SK-N-SH treated with all-trans-retinoic acid at 6 μM for 48 hours (cell line): Measurements from ENCODE around the gene CMIP.

Source experiments
- ATAC-seq: fragments of 200-7000 bp; cut with Tn5 transposase; 3 replicates; pipeline ENCODE4 v1.9.1; 2020; ENCODE audit warnings: mild to moderate bottlenecking, moderate library complexity
- ARNTL ChIP-seq: fragments of 450-650 bp; formaldehyde crosslinking; IDR thresholded peaks from 2 replicates; pipeline ENCODE4 v1.5.0; 2020; ENCODE audit warnings: low read depth, mild to moderate bottlenecking, moderate library complexity, borderline replicate concordance
- BACH2 ChIP-seq: fragments of 250-450 bp; sonication (Bioruptor Pico); IDR thresholded peaks from 2 replicates; pipeline ENCODE4 v1.9.0; 2021; ENCODE audit warnings: mild to moderate bottlenecking, borderline replicate concordance
- CSDC2 ChIP-seq: fragments of 250-450 bp; sonication (Bioruptor Pico); IDR thresholded peaks from 2 replicates; pipeline ENCODE4 v1.5.0; 2020; ENCODE audit warnings: mild to moderate bottlenecking, moderate library complexity
- CSRNP3 ChIP-seq: fragments of 250-450 bp; sonication (Bioruptor Pico); IDR thresholded peaks from 2 replicates; pipeline ENCODE4 v1.5.1; 2021; ENCODE audit warnings: mild to moderate bottlenecking, moderate library complexity
- GLIS3 ChIP-seq: fragments of 250-450 bp; sonication (Bioruptor Pico); IDR thresholded peaks from 2 replicates; pipeline ENCODE4 v1.5.0; 2020; ENCODE audit warnings: mild to moderate bottlenecking, moderate library complexity
- ISL1 ChIP-seq: fragments of 250-450 bp; sonication (Bioruptor Pico); IDR thresholded peaks from 2 replicates; pipeline ENCODE4 v2.1.2; 2022; ENCODE audit warnings: mild to moderate bottlenecking, moderate library complexity
- OSR1 ChIP-seq: fragments of 250-450 bp; sonication (Bioruptor Pico); IDR thresholded peaks from 2 replicates; pipeline ENCODE4 v1.8.0; 2022; ENCODE audit warnings: moderate library complexity, mild to moderate bottlenecking, inconsistent platforms
- POU6F1 ChIP-seq: fragments of 250-450 bp; sonication (Bioruptor Pico); IDR thresholded peaks from 2 replicates; pipeline ENCODE4 v1.8.0; 2021; ENCODE audit warnings: low read depth, mild to moderate bottlenecking, moderate library complexity, borderline replicate concordance
- RARB ChIP-seq: fragments of 250-450 bp; sonication (Bioruptor Pico); IDR thresholded peaks from 2 replicates; pipeline ENCODE4 v1.8.0; 2021; ENCODE audit warnings: mild to moderate bottlenecking, moderate library complexity
- SNAI2 ChIP-seq: fragments of 250-450 bp; sonication (Bioruptor Pico); IDR thresholded peaks from 2 replicates; pipeline ENCODE4 v1.5.0; 2020; ENCODE audit warnings: mild to moderate bottlenecking, moderate library complexity
- TCF4 ChIP-seq: fragments of 250-450 bp; sonication (Bioruptor Pico); IDR thresholded peaks from 2 replicates; pipeline ENCODE4 v1.8.0; 2021; ENCODE audit warnings: mild to moderate bottlenecking, moderate library complexity, borderline replicate concordance
- TOX ChIP-seq: fragments of 250-450 bp; sonication (Bioruptor Pico); IDR thresholded peaks from 2 replicates; pipeline ENCODE4 v1.8.0; 2021; ENCODE audit warnings: mild to moderate bottlenecking, moderate library complexity, borderline replicate concordance
- ZFP3 ChIP-seq: fragments of 250-450 bp; sonication (Bioruptor Pico); IDR thresholded peaks from 2 replicates; pipeline ENCODE4 v1.5.0; 2020; ENCODE audit warnings: mild to moderate bottlenecking, moderate library complexity
- ZFP30 ChIP-seq: fragments of 450-650 bp; formaldehyde crosslinking; IDR thresholded peaks from 2 replicates; pipeline ENCODE4 v1.5.0; 2022; ENCODE audit warnings: mild to moderate bottlenecking, moderate library complexity
- ZNF565 ChIP-seq: fragments of 450-650 bp; formaldehyde crosslinking; conservative IDR thresholded peaks from 2 replicates; pipeline ENCODE4 v1.5.0; 2020; ENCODE audit warnings: low read depth, mild to moderate bottlenecking, moderate library complexity
- ZNF70 ChIP-seq: fragments of 450-650 bp; formaldehyde crosslinking; IDR thresholded peaks from 2 replicates; pipeline ENCODE4 v1.5.0; 2020; ENCODE audit warnings: mild to moderate bottlenecking, moderate library complexity
- ZNF8 ChIP-seq: fragments of 450-650 bp; formaldehyde crosslinking; IDR thresholded peaks from 2 replicates; pipeline ENCODE4 v1.5.0; 2020; ENCODE audit warnings: mild to moderate bottlenecking, moderate library complexity
- TF ChIP-seq, protein P1 (sequence below): fragments of 250-450 bp; sonication (Bioruptor Pico); IDR thresholded peaks from 2 replicates; pipeline ENCODE4 v1.5.0; 2020; ENCODE audit warnings: mild to moderate bottlenecking, moderate library complexity
- TF ChIP-seq, protein P2 (sequence below): fragments of 250-450 bp; sonication (Bioruptor Pico); IDR thresholded peaks from 2 replicates; pipeline ENCODE4 v1.8.0; 2020; ENCODE audit warnings: mild to moderate bottlenecking, moderate library complexity, borderline replicate concordance
- TF ChIP-seq, protein P3 (sequence below): fragments of 250-450 bp; sonication (Bioruptor Pico); IDR thresholded peaks from 2 replicates; pipeline ENCODE4 v1.5.1; 2020; ENCODE audit warnings: low read depth, mild to moderate bottlenecking, moderate library complexity

CMIP gene

DNA sequence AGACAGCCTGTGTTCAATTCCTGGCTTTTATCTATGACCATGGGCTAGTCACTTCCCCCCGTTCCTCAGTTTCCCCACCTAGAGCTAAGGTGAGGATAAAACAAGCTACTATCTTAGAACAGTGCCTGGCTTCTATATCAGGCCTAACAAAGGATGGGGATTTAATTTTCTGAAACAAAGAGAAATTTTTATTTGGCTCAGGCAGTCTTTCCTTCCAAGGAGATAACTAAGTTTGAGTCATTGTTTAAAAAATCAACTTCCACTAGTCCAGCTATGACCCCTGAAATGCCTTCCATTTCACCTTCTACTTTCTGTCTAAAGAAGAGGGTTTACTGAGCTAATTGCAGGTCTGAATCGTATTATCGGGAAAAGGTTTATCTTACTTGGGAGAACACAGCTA, 99.0 kb downstream of the CMIP start:
- TF ChIP-seq, protein P1, sequence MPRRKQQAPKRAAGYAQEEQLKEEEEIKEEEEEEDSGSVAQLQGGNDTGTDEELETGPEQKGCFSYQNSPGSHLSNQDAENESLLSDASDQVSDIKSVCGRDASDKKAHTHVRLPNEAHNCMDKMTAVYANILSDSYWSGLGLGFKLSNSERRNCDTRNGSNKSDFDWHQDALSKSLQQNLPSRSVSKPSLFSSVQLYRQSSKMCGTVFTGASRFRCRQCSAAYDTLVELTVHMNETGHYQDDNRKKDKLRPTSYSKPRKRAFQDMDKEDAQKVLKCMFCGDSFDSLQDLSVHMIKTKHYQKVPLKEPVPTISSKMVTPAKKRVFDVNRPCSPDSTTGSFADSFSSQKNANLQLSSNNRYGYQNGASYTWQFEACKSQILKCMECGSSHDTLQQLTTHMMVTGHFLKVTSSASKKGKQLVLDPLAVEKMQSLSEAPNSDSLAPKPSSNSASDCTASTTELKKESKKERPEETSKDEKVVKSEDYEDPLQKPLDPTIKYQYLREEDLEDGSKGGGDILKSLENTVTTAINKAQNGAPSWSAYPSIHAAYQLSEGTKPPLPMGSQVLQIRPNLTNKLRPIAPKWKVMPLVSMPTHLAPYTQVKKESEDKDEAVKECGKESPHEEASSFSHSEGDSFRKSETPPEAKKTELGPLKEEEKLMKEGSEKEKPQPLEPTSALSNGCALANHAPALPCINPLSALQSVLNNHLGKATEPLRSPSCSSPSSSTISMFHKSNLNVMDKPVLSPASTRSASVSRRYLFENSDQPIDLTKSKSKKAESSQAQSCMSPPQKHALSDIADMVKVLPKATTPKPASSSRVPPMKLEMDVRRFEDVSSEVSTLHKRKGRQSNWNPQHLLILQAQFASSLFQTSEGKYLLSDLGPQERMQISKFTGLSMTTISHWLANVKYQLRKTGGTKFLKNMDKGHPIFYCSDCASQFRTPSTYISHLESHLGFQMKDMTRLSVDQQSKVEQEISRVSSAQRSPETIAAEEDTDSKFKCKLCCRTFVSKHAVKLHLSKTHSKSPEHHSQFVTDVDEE (CRISPR knock-in tag), result no peak
- no peak for TF ChIP-seq CSRNP3 (CRISPR knock-in tag)
- no peak for TF ChIP-seq OSR1 (CRISPR knock-in tag)
- no peak for TF ChIP-seq ZNF565 (CRISPR knock-in tag)
- no peak for TF ChIP-seq ZNF70
- no peak for TF ChIP-seq ZNF8
- TF ChIP-seq, protein P2, sequence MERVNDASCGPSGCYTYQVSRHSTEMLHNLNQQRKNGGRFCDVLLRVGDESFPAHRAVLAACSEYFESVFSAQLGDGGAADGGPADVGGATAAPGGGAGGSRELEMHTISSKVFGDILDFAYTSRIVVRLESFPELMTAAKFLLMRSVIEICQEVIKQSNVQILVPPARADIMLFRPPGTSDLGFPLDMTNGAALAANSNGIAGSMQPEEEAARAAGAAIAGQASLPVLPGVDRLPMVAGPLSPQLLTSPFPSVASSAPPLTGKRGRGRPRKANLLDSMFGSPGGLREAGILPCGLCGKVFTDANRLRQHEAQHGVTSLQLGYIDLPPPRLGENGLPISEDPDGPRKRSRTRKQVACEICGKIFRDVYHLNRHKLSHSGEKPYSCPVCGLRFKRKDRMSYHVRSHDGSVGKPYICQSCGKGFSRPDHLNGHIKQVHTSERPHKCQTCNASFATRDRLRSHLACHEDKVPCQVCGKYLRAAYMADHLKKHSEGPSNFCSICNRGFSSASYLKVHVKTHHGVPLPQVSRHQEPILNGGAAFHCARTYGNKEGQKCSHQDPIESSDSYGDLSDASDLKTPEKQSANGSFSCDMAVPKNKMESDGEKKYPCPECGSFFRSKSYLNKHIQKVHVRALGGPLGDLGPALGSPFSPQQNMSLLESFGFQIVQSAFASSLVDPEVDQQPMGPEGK (CRISPR knock-in tag), result no peak
- no peak for TF ChIP-seq SNAI2 (CRISPR knock-in tag)
- TF ChIP-seq, all 23 proteins: peak for 0
- no peak for ATAC-seq

GRCh38 chr16:81544261-81544660, 99.7 kb downstream of the CMIP start:
- no peak for ATAC-seq
- TF ChIP-seq ZFP3 (CRISPR knock-in tag) (no peak), TOX (no peak), ARNTL (CRISPR knock-in tag) (no peak), ZNF70 (no peak), SNAI2 (CRISPR knock-in tag) (no peak), OSR1 (CRISPR knock-in tag) (no peak)

GRCh38 chr16:81544700-81545271, 100.2 kb downstream of the CMIP start:
- TF ChIP-seq ISL1 (CRISPR knock-in tag) (no peak), RARB (CRISPR knock-in tag) (no peak), BACH2 (no peak), ZFP3 (CRISPR knock-in tag) (no peak), TCF4 (no peak), SNAI2 (CRISPR knock-in tag) (no peak), CSRNP3 (CRISPR knock-in tag) (no peak), CSDC2 (CRISPR knock-in tag) (no peak), GLIS3 (no peak), POU6F1 (CRISPR knock-in tag) (no peak), ARNTL (CRISPR knock-in tag) (no peak), ZFP30 (CRISPR knock-in tag) (no peak)
- TF ChIP-seq, protein P2 (CRISPR knock-in tag), result no peak
- TF ChIP-seq, protein P1 (CRISPR knock-in tag), result no peak
- TF ChIP-seq, protein P3, sequence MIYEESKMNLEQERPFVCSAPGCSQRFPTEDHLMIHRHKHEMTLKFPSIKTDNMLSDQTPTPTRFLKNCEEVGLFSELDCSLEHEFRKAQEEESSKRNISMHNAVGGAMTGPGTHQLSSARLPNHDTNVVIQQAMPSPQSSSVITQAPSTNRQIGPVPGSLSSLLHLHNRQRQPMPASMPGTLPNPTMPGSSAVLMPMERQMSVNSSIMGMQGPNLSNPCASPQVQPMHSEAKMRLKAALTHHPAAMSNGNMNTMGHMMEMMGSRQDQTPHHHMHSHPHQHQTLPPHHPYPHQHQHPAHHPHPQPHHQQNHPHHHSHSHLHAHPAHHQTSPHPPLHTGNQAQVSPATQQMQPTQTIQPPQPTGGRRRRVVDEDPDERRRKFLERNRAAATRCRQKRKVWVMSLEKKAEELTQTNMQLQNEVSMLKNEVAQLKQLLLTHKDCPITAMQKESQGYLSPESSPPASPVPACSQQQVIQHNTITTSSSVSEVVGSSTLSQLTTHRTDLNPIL (CRISPR knock-in tag), result no peak
- no peak for ATAC-seq
